SU-DHL-6 (cell line): ENCODE data around the gene BCL2L14.

ENCODE experiments used
- CTCF ChIP-seq: fragments of 200-600 bp; sonication (generic); IDR thresholded peaks from one replicate; pipeline ENCODE4 v1.5.1; 2017; ENCODE audit warnings: antibody characterized with exemption, mild to moderate bottlenecking, low read length, moderate library complexity; ENCODE audit not compliant: insufficient read depth, poor library complexity, severe bottlenecking
- EZH2phosphoT487 ChIP-seq: fragments of 200-600 bp; sonication (generic), shearing (Covaris generic); conservative IDR thresholded peaks from 2 replicates; pipeline ENCODE4 v1.6.1; 2018; ENCODE audit warnings: mild to moderate bottlenecking, antibody characterized with exemption, low read length, moderate library complexity, mixed read lengths

- TF ChIP-seq EZH2phosphoT487 (no peak), CTCF (no peak)
These were observed 57.9 kb downstream of the BCL2L14 start for GRCh38 chr12:12128670-12129069.
